BJ (cell line): ENCODE data around the gene FMNL2. TPM values are rescaled to one million over a fixed set of nuclear protein-coding genes. Genes with fewer than 3 reads are reported as not detected.
A peak's percentile ranks its signal among the peaks of the same experiment; 100 is the strongest.

Source experiments
- CTCF ChIA-PET: fragments of 350-600 bp; formaldehyde crosslinking; extraction: SDS; loops from one replicate; lab custom pipeline; 2021; ENCODE audit warnings: antibody characterized with exemption, inconsistent platforms; lab: Yijun Ruan, JAX
- POLR2A ChIA-PET: fragments of 300-600 bp; sonication (Branson Sonifier 250); formaldehyde crosslinking; extraction: SDS; loops from one replicate; lab custom pipeline; 2021; ENCODE audit warnings: antibody characterized with exemption; lab: Charles Lee
- DNase-seq: peaks from one replicate; pipeline ENCODE4 v3.0.0-alpha.2; 2011; ENCODE audit warnings: low read depth
- H3K27me3 ChIP-seq: 2 replicates; pipeline ENCODE4 v1.6.0; 2011; ENCODE audit warnings: low read length; ENCODE audit not compliant: control insufficient read depth, insufficient read depth
- H3K36me3 ChIP-seq: 2 replicates; pipeline ENCODE4 v1.5.1; 2011; ENCODE audit warnings: low read length; ENCODE audit not compliant: control insufficient read depth, insufficient read depth
- H3K4me3 ChIP-seq: 2 replicates; pipeline ENCODE4 v1.5.1; 2011; ENCODE audit warnings: low read depth, mild to moderate bottlenecking, control low read depth, low read length
- polyA plus RNA-seq: library from polyadenylated mRNA; depleted of rRNA; stranded (reverse); fragments of >200 nt; gene quantifications from 2 replicates; pipeline ENCODE4 v1.2.3, GENCODE V29; 2011
- TF ChIP-seq, protein P1 (sequence below): IDR thresholded peaks from 2 replicates; pipeline ENCODE4 v1.5.1; 2011; ENCODE audit warnings: low read depth, mild to moderate bottlenecking, control low read depth, inconsistent platforms, low read length, moderate library complexity; ENCODE audit not compliant: insufficient read depth

The FMNL2 gene
- polyA plus RNA-seq, 1 experiment = 2.4 TPM

DNA sequence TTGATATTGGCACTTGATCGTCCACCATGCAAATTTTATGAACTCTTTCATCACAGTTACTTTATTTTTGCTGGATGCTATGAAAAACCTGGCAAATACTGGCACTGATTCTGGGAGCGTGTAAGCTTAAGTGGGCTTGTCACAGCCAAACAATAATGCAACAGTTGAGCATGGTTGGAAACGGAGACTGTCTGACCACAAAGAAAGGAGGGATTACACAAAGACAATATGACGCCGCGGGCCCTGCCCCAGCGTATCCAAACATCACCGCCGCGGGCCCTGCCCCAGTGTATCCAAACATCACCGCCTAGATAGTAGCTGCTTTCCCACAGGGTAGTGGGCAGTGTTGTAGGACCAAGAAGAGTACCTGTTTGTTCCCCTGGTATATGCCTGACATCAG is 246.4 kb downstream of the FMNL2 start:
- POLR2A ChIA-PET = no interaction called here
- DNase-seq = no peak

DNA sequence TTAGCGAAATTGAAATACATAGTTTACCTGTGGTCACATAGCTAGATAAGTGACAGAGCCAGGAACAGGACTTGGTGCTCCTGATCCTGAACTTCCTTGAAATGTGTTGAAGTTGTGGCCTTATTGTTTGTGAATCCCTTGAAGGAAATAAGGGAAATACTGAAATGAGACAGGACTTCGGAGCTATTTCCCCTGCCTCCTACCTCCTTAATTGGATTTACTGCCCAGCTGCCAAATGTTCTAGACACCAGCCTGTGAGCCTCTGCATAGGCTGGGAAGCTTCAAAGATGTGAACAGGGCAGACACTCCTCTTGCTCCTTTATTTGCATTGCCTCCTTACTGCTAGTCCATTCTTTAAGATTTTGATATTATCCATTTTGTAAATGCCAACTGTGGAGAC is 247.1 kb downstream of the FMNL2 start:
- no peak overlapping the region for H3K4me3 ChIP-seq
- DNase-seq = no peak
- TF ChIP-seq, protein P1, sequence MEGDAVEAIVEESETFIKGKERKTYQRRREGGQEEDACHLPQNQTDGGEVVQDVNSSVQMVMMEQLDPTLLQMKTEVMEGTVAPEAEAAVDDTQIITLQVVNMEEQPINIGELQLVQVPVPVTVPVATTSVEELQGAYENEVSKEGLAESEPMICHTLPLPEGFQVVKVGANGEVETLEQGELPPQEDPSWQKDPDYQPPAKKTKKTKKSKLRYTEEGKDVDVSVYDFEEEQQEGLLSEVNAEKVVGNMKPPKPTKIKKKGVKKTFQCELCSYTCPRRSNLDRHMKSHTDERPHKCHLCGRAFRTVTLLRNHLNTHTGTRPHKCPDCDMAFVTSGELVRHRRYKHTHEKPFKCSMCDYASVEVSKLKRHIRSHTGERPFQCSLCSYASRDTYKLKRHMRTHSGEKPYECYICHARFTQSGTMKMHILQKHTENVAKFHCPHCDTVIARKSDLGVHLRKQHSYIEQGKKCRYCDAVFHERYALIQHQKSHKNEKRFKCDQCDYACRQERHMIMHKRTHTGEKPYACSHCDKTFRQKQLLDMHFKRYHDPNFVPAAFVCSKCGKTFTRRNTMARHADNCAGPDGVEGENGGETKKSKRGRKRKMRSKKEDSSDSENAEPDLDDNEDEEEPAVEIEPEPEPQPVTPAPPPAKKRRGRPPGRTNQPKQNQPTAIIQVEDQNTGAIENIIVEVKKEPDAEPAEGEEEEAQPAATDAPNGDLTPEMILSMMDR = no peak
- no peaks in the 10 kb centered on the region for H3K27me3 ChIP-seq
- H3K36me3 ChIP-seq = no peaks in the 10 kb centered on the region
- ChIA-PET CTCF (no interaction called here), POLR2A (no interaction called here)

More for the DNA sequence above, 246.4 kb downstream of the FMNL2 start:
- Histone ChIP-seq H3K36me3 (no peaks in the 10 kb centered on the region), H3K27me3 (no peaks in the 10 kb centered on the region), H3K4me3 (no peak overlapping the region)
- TF ChIP-seq, protein P1 = no peak
- CTCF ChIA-PET = no interaction called here

GRCh38 chr2:152583512-152584229 is 248.7 kb downstream of the FMNL2 start:
- ChIA-PET POLR2A (no interaction called here), CTCF (interaction anchor here (0.7 to 1.1 kb wide), 2 partner anchors 22 to 43 kb away, joined by 3 read pairs; no protein-coding TSS in a partner anchor)

GRCh38 chr2:152584301-152584700 is 249.3 kb downstream of the FMNL2 start:
- H3K4me3 ChIP-seq = no peak overlapping the region
- DNase-seq = no peak
- H3K36me3 ChIP-seq = no peaks in the 10 kb centered on the region
- ChIA-PET POLR2A (no interaction called here), CTCF (interaction anchor here (1.1 kb wide), 1 partner anchor 43 kb away, joined by 3 read pairs; no protein-coding TSS in a partner anchor)
- TF ChIP-seq, protein P1 = no peak
- no peaks in the 10 kb centered on the region for H3K27me3 ChIP-seq

More at GRCh38 chr2:152583512-152584229, 248.7 kb downstream of the FMNL2 start:
- TF ChIP-seq, protein P1 = no peak
- no peak overlapping the region for H3K4me3 ChIP-seq
- no peaks in the 10 kb centered on the region for H3K27me3 ChIP-seq
- DNase-seq = no peak
- no peaks in the 10 kb centered on the region for H3K36me3 ChIP-seq

DNA sequence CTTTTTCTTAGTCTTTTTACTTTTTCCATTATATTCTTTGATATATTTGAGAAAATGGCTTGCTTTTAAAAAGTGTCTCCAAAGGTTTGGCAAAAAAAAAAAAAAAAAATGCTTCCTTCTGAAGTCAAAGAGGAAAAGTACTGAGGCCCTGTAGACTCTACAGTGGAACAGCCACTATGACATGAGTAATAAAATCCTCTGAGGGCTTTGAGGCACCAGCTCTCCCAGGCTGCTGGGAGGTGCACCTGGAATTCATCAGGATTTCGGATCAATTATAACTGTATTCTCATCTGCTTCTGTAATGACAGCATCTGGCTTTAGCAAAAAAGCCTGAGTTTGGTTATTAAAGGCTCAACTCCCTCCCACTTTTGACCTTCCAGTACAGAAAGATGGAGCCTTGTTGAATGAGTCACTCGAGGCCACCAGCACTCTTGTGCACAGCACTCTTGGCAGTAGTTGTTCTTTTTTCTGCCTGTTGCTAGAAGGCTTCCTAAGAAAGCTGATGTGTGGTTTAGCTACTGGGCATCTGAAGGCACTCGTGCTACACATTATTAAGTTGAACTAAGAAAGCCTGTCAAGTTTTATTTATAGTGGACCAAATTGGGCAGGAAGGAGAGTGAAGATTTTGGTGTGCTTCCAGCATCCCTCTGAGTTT is 251.0 kb downstream of the FMNL2 start:
- DNase-seq = peak; percentile 85
- no peaks in the 10 kb centered on the region for H3K36me3 ChIP-seq
- H3K4me3 ChIP-seq = no peak overlapping the region
- CTCF ChIA-PET = interaction anchor here (0.5 to 0.6 kb wide), 2 partner anchors 39 to 175 kb away, joined by 3 to 6 read pairs; no protein-coding TSS in a partner anchor
- TF ChIP-seq, protein P1 = no peak
- POLR2A ChIA-PET = no interaction called here
- H3K27me3 ChIP-seq = no peaks in the 10 kb centered on the region
